AG04450 (cell line): ENCODE data around the gene CYP11A1. TPM values are rescaled to one million over a fixed set of nuclear protein-coding genes. Genes with fewer than 3 reads are reported as not detected.

ENCODE experiments used
- CTCF ChIA-PET: fragments of 300-600, 350-600 bp; formaldehyde crosslinking; extraction: SDS; loops from one replicate; lab custom pipeline; 2022; ENCODE audit warnings: antibody characterized with exemption, inconsistent platforms; lab: Charles Lee
- POLR2A ChIA-PET: fragments of 350-600 bp; formaldehyde crosslinking; extraction: SDS; loops from one replicate; lab custom pipeline; 2021; ENCODE audit warnings: antibody characterized with exemption, inconsistent platforms; lab: Yijun Ruan, JAX
- DNase-seq: peaks from one replicate; pipeline ENCODE4 v3.0.0-alpha.2; 2011; ENCODE audit warnings: low read depth, low spot score
- H3K27ac ChIP-seq: one replicate; pipeline ENCODE4 v1.5.1; 2012; ENCODE audit warnings: low read depth, low read length, control low read depth
- H3K27me3 ChIP-seq: one replicate; pipeline ENCODE4 v1.6.0; 2012; ENCODE audit warnings: low read length; ENCODE audit not compliant: control insufficient read depth, insufficient read depth
- H3K4me3 ChIP-seq: 2 replicates; pipeline ENCODE4 v1.5.1; 2011; ENCODE audit warnings: mild to moderate bottlenecking, low read depth, low read length, control low read depth
- H3K9me3 ChIP-seq: 2 replicates; pipeline ENCODE4 v1.5.1; 2012; ENCODE audit warnings: low read length; ENCODE audit not compliant: control insufficient read depth, insufficient read depth
- CTCF ChIP-seq: IDR thresholded peaks from 2 replicates; pipeline ENCODE4 v1.5.1; 2011; ENCODE audit warnings: low read depth, low read length, control low read depth, inconsistent platforms
- polyA plus RNA-seq: library from polyadenylated mRNA; depleted of rRNA; stranded (reverse); fragments of >200 nt; gene quantifications from 2 replicates; pipeline ENCODE4 v1.2.3, GENCODE V29; 2011

The CYP11A1 gene
- polyA plus RNA-seq, 1 experiment = 0.14 TPM

- no peaks in the 10 kb centered on the region for H3K27me3 ChIP-seq
- H3K27ac ChIP-seq = no peak overlapping the region
- TF ChIP-seq CTCF = no peak
- no peaks in the 10 kb centered on the region for H3K9me3 ChIP-seq
- no peak overlapping the region for H3K4me3 ChIP-seq
- POLR2A ChIA-PET = no interaction called here
- CTCF ChIA-PET = interaction anchor here (0.6 to 1.1 kb wide), 5 partner anchors 15 to 303 kb away, joined by 3 to 6 read pairs (median 3); partner anchors contain the start of gene SEMA7A
- DNase-seq = no peak
These were observed 22.0 kb upstream of the CYP11A1 start for GRCh38 chr15:74389241-74390048.

DNA sequence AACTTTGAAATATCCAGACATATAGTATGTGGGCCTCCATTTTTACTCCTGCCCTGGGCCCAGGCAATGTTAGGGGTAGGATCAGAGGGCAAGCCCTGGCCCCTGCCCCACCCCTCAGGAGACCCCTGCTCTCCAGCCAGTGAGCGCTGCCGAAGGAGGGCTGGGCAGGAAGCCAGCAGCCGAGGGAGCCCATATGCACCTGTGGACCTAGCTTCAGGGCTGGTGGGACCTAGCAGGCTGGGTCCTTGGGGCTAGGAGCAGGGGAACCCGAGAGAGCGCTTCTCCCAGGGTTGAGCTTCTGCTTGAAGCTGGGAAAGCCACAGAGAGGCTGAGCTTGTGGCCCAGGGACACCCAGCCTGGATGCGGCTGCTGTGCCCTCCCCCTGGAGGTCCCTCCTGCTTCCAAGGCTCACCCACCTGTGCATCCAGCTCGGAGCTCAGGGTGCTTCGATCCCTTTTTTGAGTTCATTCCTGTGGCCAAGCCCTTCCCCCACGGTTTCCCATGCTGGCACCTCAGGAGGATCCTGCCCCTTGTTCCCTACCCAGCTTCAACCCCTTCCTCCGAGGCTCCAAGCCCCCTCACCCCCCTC, 21.0 kb upstream of the CYP11A1 start:
- no peak for DNase-seq
- Histone ChIP-seq H3K9me3 (no peaks in the 10 kb centered on the region), H3K4me3 (no peak overlapping the region), H3K27ac (no peak overlapping the region), H3K27me3 (no peaks in the 10 kb centered on the region)
- POLR2A ChIA-PET = interaction anchor here (1.0 kb wide), 1 partner anchor 19 kb away, joined by 3 read pairs; no protein-coding TSS in a partner anchor
- CTCF ChIA-PET = interaction anchor here (0.6 to 1.1 kb wide), 3 partner anchors 46 to 304 kb away, joined by 3 to 4 read pairs (median 3); partner anchors contain the start of gene SEMA7A
- TF ChIP-seq CTCF = no peak

DNA sequence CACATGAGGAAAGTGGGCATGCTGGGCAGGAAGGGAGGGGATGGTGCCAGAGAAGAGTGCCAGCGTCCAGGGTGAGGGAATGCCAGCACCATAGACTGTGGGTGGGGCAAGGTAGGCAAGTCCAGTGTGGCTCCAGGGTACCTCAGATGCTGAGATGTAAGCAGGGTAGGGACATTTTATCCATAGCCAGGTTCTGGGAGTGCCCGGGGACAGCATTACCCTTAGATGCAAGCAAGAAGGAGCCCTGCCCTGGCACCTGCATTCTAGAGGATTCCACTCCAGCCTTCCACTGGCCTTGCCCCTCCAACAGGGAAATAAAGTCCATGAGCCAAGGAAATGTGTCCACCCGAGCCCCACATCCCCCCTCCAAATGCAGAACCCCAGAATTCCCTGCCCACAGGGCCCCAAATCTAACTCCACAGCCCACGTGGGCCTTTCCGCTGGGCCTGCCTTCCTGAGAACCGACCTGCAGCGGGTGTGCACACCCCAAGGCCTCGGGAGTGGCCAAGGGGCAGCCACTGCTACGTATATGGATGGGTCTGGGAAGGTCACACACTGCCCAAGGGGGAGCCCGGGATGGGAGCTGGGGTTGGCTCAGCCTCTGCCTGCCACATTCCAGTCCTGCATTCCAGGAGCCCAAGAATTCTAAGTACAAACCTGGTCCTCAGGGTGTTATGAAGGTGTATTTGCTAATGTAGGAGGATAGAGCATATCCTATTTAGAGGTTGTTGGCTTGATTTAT, 20.3 kb upstream of the CYP11A1 start:
- H3K27ac ChIP-seq = no peak overlapping the region
- H3K27me3 ChIP-seq = no peaks in the 10 kb centered on the region
- DNase-seq = no peak
- no peaks in the 10 kb centered on the region for H3K9me3 ChIP-seq
- H3K4me3 ChIP-seq = no peak overlapping the region
- POLR2A ChIA-PET = interaction anchor here (1.0 kb wide), 1 partner anchor 20 kb away, joined by 3 read pairs; no protein-coding TSS in a partner anchor
- no peak for TF ChIP-seq CTCF
- CTCF ChIA-PET = interaction anchor here (1.1 kb wide), 1 partner anchor 51 kb away, joined by 3 read pairs; no protein-coding TSS in a partner anchor

DNA sequence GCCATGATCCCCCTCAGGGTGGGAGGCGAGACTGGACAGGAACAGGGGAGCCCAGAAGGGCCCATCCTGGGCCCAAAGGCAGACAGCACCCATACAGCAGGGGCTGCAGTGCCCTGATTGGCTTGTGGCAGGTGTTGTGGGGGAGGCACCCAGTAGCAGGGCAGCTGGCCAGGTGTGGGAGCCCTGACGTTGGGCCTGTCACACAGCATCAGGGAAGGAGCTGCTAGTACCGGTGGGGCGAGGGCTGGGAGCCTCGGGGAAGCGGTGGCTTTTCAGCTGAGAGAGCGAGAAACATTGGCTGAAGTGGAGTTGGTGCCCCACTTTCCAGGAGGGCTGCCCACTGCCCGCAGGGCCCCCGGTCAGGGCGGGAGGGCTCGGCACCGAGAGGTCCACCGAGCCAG, 19.7 kb upstream of the CYP11A1 start:
- no peak for DNase-seq
- Histone ChIP-seq H3K4me3 (no peak overlapping the region), H3K9me3 (no peaks in the 10 kb centered on the region), H3K27me3 (no peaks in the 10 kb centered on the region), H3K27ac (no peak overlapping the region)
- CTCF ChIA-PET = no interaction called here
- no peak for TF ChIP-seq CTCF
- POLR2A ChIA-PET = no interaction called here
